ENCODE results near the gene SIN3A. TPM values are rescaled to one million over a fixed set of nuclear protein-coding genes. Genes with fewer than 3 reads are reported as not detected.
"Not testable (repeated sequence)": the region's sequence is repeated elsewhere in the genome, so short reads cannot be mapped to it uniquely, and the experiment has no call there.

The SIN3A gene
- 28.2 TPM for polyA plus RNA-seq (2013, experiment 1 of 2; ENCODE audit: insufficient read length)
- 29.5 TPM for polyA plus RNA-seq (2013, experiment 2 of 2; ENCODE audit: insufficient read length)

GRCh38 chr15:75451674-75452363 is at the start of gene SIN3A:
Gene SIN3A (minus strand): TSS chr15:75451690. CDS start chr15:75430375, 21,315 bp downstream.
- peak; percentile 100 for DNase-seq

GRCh38 chr15:75493732-75494131 is 42.2 kb upstream of the SIN3A start:
- DNase-seq: no peak

- no peak for DNase-seq
Observed at GRCh38 chr15:75483961-75484360, 32.5 kb upstream of the SIN3A start.

- DNase-seq: not testable (repeated sequence)
Observed at GRCh38 chr15:75483556-75483955, 32.1 kb upstream of the SIN3A start.

- no peak for DNase-seq
Observed at GRCh38 chr15:75483106-75483505, 31.6 kb upstream of the SIN3A start.

GRCh38 chr15:75480463-75480862 is 29.0 kb upstream of the SIN3A start:
- not testable (repeated sequence) for DNase-seq

- no peak for DNase-seq
Observed at GRCh38 chr15:75479670-75480069, 28.2 kb upstream of the SIN3A start.

- DNase-seq: not testable (repeated sequence)
Observed at GRCh38 chr15:75477094-75477493, 25.6 kb upstream of the SIN3A start.

- no peak for DNase-seq
Observed at GRCh38 chr15:75468913-75469598, 17.6 kb upstream of the SIN3A start.

- DNase-seq: no peak
Observed at GRCh38 chr15:75460646-75461045, 9.2 kb upstream of the SIN3A start.

- DNase-seq: no peak
Observed at GRCh38 chr15:75459581-75459980, 8.1 kb upstream of the SIN3A start.

- peak; percentile 8 for DNase-seq
Observed at GRCh38 chr15:75456710-75457109, 5.2 kb upstream of the SIN3A start.

GRCh38 chr15:75455982-75456531 is 4.6 kb upstream of the SIN3A start:
- DNase-seq: peak; percentile 65

- peak; percentile 80 for DNase-seq
Observed at GRCh38 chr15:75455424-75455981, 4.0 kb upstream of the SIN3A start.

- DNase-seq: no peak
Observed at GRCh38 chr15:75454471-75455378, 3.2 kb upstream of the SIN3A start.

- DNase-seq: peak; percentile 100
Observed at GRCh38 chr15:75453703-75454470, 2.4 kb upstream of the SIN3A start.

- peak; percentile 42 for DNase-seq
Observed at GRCh38 chr15:75452865-75453702, 1.6 kb upstream of the SIN3A start.

- DNase-seq: peak; percentile 77
Observed at GRCh38 chr15:75452364-75452864, 924 bp upstream of the SIN3A start.

GRCh38 chr15:75451202-75451673 is 252 bp downstream of the SIN3A start:
- DNase-seq: no peak

All from fibroblast of skin of scalp (primary cell).